D721Med (cell line): ENCODE measurements around the gene PRKN.

Experiments used
- DNase-seq: peaks from one replicate; pipeline ENCODE4 v3.0.0; 2011; ENCODE audit warnings: low spot score; ENCODE audit not compliant: insufficient read length
- FAIRE-seq: peaks from 2 replicates; lab custom pipeline; 2011; peaks lifted over from hg19 to GRCh38; lab: Jason Lieb, UNC
- CTCF ChIP-seq: IDR thresholded peaks from 2 replicates; pipeline ENCODE4 v1.5.1; 2012; ENCODE audit warnings: mild to moderate bottlenecking, control low read depth; ENCODE audit not compliant: insufficient read depth; ENCODE audit errors: missing control alignments

Gene PRKN

GRCh38 chr6:161636882-161637430 is 1090.6 kb downstream of the PRKN start:
- no peak for TF ChIP-seq CTCF
- no peak for DNase-seq
- no peak for FAIRE-seq

- DNase-seq, result no peak
- TF ChIP-seq CTCF, result no peak
- no peak for FAIRE-seq
These were observed 1091.6 kb downstream of the PRKN start for GRCh38 chr6:161635975-161636374.

GRCh38 chr6:161634916-161635315 is 1092.7 kb downstream of the PRKN start:
- TF ChIP-seq CTCF, result no peak
- DNase-seq, result no peak
- no peak for FAIRE-seq

GRCh38 chr6:161631676-161632194 is 1095.8 kb downstream of the PRKN start:
- TF ChIP-seq CTCF, result no peak
- DNase-seq, result no peak
- FAIRE-seq, result no peak

GRCh38 chr6:161630674-161631073 is 1096.9 kb downstream of the PRKN start:
- FAIRE-seq (no peak), DNase-seq (no peak)
- no peak for TF ChIP-seq CTCF

GRCh38 chr6:161626132-161626676 is 1101.4 kb downstream of the PRKN start:
- no peak for DNase-seq
- no peak for FAIRE-seq
- TF ChIP-seq CTCF, result no peak

GRCh38 chr6:161624111-161624510 is 1103.5 kb downstream of the PRKN start:
- TF ChIP-seq CTCF, result no peak
- FAIRE-seq, result no peak
- no peak for DNase-seq
